HUDEP-2 (cell line): ENCODE results near the gene NPHP4.

Experiments used
- DNase-seq, 76 experiments: peaks; one replicate each; lab custom pipeline; 2025; ENCODE audit not compliant: unreplicated experiment in 76 of 76; lab: John Stamatoyannopoulos, UW

The NPHP4 gene

DNA sequence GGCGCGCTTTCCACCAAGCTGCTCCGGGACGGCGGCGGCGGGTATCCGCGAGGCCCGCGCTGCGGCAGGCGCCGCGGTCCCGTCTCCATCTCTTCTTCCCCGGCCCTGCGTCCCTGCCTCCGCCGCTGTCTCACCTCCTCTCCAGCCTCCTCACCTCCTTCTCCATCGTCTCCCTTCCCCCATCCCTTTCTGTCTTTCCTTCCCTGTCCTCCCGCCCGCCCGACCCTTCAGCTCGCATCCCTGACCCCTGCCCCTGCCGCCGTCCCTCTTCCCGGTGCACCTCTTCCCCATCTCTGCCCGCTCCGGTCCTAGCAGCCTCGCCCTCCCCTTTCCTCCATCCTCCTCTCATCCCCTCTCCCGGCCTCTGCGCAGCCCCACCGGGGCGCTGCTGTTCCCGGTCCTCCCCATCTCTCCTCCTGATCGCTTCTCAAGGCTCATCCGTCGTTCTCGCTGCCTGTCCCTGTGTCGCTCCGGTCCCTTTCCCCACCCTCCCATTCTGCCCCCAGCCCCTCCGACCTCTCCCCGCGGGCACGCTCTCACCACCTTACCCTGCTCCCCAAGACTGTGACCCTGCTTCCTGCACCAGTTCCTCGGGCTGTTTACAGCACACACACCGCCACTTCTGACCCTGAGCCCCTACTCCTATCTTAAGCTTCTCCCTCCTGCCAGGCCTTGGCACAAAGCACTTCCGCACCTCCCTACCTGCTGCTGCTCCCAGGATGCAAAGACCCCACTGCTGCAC is 760 bp upstream of the NPHP4 start:
- peak in 2 of 76 experiments; percentile 6 to 37 for DNase-seq

DNA sequence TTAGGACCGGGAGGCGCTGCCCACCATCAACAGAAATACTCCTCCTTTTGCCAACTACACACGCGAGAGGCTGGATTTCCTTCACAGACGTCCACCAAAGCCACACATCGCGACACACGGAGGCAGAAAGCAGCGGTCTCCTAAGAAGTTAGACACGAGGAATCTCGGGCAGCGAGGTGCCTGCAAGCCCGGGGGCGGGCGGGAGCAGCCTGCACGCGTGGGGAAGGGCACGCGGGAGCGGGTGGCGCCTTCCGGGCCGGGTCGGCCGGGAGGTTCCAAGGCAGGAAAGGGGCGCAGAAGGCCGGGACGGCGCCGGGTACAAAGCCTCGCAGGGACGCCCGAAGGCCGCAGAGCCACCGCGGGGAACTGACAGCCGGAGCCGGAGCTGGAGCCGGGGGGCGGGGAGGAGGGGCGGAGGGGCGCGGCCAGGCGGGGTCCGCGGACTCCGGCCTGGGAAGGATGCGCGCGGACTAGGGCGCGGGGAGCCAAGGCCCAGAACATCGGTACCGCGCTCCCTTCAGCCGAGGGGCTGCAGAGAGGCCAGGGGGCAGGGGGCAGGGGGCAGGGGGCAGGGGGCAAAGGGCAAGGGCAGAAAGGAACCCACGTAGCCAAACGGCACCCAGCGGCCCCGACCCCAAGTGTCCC is 722 bp downstream of the NPHP4 start:
- DNase-seq, result peak in 13 of 76 experiments; percentile 17 to 38 (median 25)

DNA sequence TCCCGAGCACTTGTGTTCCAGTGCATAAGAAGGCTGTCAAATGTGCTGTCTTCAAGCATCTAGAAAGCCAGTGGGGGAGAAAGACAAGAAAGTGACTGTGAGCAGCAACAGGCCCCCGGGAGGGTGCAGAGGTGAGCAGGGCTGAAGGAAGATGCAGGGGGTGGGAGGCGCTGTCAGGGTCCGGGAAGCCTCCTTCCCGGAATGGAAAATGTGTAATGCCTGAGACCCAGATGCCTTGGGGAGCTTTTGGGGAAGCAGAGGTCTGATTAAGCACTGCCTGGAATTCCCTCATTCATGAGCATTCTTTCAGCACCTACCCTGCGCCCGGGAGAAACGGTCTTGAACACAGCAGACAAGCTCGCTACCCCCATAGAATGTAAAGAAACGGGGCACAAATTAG is 1.3 kb downstream of the NPHP4 start:
- DNase-seq, result no peak

DNA sequence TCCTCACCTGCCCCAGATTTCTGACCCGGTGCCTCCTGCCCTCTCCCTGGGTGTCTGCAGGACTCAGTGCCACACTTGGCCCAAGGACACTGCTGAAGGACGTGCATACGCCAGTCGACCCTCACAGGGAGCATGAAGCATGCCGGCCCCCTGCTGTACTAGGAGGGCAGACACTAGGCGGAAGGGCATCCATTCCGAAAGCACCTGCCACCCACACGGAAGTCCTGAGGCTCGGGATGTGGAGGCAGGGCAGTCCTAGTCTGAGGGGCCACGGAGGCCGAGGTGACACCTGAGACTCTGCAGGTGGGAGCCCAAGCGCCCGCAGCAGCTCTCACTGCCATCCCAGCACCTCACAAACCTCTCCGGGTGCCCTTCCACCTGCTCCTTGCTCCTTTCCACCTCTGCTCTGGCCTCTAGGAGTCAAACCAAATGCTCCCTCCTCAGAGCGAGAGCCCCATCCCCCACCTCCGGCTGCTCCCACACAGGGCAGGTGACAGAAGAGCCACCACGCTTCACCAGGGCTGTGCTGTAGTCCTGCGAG is 2.4 kb downstream of the NPHP4 start:
- DNase-seq, result no peak

DNA sequence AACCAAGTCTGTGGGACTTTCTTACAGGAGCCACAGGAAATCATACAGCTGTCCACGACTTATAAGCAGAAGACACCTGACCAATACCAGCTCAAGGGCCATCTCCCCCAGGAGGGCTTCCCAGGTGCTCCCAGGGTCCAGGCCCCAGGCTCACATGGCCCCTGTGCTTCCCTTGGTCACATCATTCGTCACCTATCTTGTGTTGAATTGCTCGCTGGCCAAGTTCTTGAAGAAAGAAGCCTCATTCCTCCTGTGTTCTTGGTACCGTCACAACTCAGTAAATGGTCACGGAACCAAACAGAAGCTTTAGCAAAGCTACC is 3.0 kb downstream of the NPHP4 start:
- no peak for DNase-seq

DNA sequence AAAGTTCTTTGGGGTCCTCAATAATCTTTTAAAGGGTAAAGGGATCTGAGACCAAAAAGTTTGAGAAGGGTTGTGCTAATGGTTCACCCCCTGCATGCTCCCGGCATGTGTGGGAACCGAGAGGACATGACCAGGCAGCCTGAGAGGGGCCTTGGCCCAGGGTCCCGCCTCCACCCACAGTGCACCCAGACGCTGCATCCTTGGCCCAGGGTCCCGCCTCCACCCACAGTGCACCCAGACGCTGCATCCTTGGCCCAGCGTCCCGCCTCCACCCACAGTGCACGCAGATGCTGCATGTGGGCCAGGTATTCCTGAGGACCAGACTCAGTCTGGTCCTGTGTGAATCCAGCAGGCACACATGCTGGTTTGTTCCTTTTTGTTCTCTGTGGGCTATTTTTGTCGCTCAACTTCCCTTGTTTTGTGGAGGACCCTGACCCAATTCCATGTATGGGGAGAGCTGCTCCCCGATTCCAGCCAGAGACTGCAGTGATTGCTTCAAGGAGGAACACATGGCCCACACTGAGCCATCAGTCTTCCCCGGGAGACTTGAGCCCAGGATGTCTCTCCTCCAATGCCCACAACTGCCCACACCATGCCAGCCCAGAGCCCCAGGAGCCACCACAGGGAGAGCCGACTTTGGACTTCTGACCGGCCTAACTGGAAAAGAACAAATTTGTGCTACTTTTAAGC is 3.5 kb downstream of the NPHP4 start:
- DNase-seq, result no peak

DNA sequence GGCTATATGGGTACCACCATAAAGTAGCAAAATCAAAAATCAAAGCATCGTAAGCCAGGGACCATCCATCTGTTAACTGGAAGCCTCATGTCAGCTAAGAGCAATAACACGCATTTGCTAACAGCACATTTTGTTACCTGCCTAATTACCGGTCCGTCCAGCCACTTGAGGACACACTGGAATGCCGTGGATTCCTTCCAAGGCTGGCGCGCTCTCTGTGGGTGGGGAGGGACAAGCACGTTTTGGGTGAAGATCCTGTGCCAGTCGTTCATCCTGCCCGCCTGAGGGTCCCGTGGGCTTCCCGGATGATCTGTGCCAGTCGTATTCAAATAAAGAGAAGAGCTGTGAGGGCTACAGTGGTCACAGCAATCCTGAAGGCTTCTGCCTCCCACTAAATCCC is 6.2 kb downstream of the NPHP4 start:
- DNase-seq, result no peak

DNA sequence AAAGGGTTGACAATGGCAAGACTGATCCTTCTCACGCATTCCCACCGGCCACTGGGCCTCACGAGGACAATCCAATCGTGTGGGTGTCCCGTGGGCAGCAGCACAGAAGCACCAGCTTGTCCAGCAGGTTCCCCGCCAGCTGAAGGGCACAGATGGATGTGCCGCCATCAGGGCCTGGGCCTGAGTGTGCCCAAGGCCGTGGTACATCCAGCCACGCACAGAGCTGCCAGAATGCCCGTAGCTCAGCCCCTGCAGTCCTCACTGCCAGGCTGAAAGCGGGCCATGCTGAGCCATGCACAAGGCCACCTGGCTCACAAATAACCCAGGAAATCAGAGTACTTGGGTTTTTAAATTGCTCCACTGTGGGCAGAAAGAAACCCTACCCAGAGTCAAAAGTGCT is 7.0 kb downstream of the NPHP4 start:
- DNase-seq, result no peak

DNA sequence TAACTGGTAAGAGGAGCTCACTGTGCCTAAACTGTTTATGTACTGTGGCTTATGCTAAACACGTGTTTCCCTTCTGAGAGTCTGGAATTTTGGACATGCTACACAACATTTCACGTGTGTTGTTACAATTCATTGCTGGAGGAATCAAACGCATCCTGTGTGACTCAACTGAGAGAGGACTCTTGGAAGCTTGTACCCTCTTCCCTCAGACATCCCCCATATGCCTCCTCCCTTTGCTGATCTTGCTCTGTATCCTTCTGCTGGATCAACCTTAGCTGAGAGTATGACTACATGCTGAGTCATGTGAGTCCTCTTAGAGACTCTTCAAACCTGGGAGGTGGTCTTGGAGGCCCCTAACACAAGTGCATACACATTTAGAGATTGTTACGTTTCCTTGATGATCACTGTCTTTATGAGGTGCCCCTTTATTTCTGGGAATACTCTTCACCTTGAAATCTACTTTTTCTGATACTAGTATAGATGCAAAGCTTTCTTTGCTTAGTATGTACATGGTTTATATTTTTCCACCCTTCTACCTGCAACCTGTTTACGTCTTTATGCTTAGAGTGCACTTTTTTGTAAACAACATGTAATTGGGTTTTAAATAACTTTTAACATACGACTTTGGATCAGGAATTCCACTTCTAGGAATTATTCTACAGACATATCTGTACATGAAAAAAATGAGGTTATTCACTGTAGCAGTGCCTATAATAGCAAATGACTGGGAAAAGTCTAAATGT is 8.7 kb downstream of the NPHP4 start:
- DNase-seq, result no peak

DNA sequence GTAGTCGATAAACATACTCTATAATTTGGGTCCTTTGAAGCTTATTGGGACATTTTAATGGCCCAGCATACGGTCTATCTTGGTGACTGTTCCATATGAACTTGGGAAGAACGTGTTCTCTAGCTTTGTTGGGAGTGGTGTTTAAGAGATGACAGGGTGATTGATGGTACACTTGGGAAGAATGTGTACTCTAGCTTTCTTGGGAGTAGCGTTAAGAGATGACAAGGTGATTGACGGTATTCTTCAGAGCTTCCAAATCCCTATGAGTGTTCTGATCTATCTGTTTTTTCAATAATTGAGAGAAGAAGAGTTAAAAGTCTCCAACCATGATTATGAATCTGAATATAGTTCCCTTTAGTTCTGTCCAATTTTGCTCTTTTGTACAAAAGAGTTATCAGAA is 9.4 kb downstream of the NPHP4 start:
- DNase-seq, result no peak

DNA sequence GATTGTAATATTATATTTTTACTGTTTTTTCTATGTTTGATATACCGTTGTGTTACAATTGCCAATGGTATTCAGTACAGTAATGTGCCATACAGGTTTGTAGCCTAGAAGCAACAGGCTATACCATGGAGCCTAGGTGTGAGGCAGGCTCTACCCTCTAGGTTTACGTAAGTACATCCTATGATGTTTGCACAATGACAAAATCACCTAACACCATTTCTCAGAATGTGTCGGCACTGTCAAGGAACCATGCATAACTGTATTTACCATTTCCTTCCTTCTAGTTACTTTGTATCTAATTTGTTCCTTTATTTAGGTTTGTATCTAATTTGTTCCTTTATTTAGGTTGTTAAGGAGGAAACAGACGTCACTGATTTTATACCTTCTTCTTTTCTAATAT is 9.9 kb downstream of the NPHP4 start:
- DNase-seq, result no peak

DNA sequence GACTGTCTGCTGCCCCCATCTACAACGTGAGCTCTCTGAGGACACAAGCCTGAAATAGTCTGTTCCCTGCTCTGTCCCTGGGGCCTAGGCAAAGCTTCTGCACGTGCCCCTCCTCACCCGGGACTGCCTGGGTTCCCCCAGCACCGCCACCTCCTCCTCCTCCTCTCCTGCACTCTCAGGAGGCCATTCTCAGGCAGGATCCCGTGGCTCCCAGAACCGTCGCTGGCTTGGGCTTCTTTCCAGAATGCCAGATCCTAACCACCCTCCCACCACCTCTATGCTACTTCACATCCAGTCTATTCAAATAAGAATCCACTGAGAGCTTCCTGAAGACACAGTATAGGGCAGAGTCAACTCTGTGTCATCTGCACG is 11.2 kb downstream of the NPHP4 start:
- DNase-seq, result no peak

DNA sequence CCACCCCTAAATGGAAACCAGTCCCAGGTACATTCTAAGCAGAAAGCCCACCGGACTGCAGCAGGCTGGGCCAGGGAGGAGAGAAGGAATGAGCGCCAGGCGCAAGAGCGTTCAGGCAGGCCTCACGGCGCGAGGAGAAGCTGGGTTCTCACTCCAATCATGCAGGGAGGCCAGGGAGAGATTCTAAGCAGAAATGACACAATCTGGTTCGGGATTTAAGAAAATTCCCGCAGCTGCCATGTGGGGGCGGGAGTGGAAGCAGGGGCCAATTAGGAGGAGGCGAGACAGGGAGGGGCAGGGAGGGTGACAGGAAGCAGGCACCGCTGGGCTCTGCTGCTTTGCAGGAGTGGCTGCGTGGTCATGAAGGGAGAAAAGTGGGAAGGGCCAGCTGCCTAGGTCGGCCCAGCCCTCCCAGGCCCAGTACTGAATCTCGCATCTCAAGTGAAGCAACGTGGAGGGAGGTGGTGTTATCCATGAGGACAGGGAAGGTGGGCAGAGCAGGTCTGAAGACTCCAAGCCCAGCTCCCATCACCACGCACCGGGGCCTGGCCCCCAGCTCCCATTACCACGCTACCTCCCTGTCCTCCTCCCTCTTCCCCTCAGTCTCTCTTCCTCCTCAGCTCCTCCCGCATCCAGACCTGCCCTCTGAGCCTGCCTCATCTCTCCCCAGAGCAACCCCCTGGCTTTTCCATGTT is 11.8 kb downstream of the NPHP4 start:
- DNase-seq, result peak in 2 of 76 experiments; percentile 6 to 13

DNA sequence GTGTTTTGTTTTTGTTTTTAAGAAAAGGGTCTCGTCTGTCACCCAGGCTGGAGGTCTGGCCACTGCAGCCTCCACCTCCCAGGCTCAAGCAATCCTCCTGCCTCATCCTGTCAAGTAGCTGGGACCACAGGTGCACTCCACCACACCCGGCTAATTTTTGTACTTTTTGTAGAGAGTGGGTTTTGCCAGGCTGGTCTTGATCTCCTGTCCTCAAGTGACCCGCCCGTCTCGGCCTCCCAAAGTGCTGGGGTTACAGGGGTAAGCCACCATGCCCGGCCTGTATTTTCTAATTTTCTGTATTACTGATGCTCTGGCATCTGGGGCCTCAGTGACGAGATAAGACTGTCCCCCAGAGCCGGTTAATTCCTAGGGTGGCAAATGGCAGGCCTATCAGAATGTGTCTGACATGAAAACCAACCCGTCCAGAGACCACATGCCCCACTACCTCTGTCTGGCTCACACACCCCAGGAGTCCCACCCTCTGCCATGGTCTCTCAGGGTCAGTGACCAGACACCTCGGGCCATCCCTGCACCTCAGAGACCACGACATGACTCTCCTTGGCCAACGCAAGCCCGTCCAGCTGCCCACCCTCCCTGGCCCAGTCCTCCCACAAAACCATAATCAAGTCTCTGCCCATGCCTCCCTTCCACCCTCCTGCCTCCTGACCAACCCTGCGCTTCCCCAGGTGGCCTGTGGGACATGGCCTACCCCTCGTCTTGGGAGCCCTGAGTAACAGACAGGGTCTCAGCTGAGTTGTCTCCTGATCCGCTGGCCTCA is 12.5 kb downstream of the NPHP4 start:
- DNase-seq, result no peak

DNA sequence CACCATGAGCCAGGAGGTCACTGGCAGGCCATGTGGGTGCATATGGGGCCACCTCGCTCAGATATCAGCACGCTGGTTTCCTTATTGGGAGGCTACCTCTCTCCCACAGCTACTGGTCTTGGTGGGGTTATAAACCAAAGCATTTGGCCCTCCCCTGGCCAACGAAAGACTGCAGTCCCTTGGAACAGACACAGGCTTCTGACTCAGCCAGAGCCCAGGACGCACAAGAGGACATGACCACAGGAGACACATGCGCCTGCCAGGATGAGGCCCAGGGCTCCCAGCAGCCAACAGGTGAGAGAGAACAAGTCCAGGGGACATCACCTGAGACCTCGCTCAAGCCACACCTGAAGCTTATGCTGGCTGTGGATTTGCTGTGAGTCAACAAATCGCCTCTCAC is 13.8 kb downstream of the NPHP4 start:
- no peak for DNase-seq

DNA sequence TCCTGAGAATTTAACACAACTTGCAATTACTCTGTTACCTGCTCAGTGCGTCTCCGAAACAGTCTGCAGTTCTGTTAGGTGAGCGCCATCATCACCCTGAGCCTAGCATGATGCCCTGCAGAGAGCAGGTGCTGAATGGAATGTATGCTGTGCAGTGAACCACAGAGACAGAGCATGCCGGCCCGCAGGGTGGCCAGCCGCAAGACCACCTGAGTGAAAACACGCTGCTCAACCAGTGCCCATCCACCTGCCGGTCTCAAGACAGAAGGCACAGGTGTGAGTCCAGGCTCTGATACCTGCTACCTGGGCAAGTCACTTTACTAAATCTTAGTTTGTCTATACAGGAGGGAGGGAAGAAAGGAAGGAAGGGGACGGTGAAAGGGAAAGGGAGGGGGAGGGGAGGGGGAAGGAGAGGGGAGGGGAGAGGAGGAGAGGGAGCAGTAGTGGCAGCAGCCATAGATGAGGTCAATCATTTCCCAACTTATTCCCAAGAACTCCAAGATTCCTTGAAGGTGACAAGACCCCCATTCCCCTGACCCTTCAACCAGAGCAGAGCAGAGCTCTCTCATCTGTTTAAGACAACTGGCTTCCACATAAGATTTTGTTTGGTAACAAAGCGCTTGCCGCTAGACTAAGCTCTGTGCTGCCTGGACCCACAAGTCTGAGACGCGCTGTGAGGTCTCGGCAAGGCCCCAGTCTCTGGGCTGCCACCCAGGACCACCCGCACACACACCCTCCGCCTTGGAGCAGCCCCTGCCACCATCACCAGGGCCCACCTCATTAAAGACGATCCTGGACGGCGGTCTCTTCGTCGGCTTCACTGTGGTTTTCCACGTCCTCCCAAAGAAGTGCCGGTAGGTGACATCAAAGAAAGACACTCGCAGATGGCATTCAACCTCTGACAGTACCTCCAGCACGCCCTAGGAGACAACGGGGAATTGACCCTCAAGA is 14.5 kb downstream of the NPHP4 start:
- no peak for DNase-seq

DNA sequence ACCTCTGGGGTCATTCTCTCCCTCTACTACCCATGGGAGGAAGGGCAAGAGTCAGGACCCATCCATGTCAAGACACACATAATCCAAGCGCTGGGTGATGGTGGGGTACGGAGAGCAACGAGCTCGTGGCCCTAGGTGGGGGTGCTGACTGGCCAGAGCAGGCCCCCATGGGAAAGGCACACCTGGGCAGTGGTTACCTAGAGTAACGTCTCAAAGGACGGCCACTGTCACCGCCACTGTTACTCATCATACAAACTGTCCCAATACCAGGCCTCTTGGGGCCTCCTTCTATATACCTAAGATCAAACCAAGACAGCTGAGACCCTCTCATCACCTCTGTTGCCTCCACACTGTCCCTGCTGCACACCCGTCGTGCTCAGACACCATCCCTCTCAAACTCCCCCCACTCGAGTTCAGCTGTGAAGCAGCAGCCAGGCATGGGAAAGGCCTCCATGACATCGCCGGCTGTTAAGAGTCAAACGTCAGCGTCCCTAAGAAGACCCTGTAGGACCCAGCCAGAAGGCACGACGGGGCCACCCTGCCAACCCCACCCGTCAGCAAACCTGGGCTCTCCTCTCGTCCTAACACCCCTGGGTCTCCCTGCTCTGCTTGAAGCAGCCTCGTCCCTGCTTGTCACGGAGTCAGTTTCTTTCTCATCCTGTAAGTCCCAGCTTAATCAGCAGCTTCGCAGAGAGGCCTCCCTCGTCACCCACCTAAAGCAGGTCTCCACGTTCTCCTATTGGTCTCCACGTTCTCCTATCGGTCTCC is 15.3 kb downstream of the NPHP4 start:
- no peak for DNase-seq

DNA sequence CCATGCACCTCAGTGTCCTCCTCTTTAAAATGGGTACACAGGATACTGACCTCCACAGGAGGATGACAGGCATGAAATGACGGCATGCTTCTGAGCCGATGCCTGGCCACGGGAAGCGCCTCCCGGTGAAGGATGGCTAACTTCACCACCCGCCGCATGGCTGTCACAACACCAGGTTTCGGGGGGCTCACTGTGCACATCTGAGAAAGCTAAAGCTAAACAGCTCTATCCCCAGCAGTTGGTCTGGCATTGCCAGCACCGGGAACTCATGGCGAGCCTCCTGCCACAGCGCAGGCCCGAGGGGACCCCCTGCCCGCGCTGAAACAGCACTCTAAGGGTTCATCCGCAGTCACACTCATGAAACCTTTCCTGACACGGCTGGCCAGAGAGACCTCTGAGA is 16.0 kb downstream of the NPHP4 start:
- no peak for DNase-seq
